Spleen (tissue), 11 donors: ENCODE results near the gene MYH7. TPM values are rescaled to one million over a fixed set of nuclear protein-coding genes. Genes with fewer than 3 reads are reported as not detected.

ENCODE experiments used
- DNase-seq: peaks from one replicate; pipeline ENCODE4 v3.0.0-alpha.2; 2020
- H3K27ac ChIP-seq, 8 donors: fragments of 200-600 bp; sonication (generic) in 7 of 8; 1 replicate in 4 of 8; 2 replicates in 4 of 8; pipeline versions ENCODE4 v1.5.0 to v1.8.0; 2016 to 2021; ENCODE audit warnings: inconsistent platforms in 4 of 8, mild to moderate bottlenecking in 4 of 8, moderate library complexity in 1 of 8
- H3K27me3 ChIP-seq, 7 donors: fragments of 200-600 bp; sonication (generic) in 6 of 7; replicated peaks in 1 of 7; 1 replicate in 4 of 7; 2 replicates in 3 of 7; pipeline versions ENCODE4 v1.5.0 to v1.8.0; 2016 to 2021; ENCODE audit warnings: inconsistent platforms in 3 of 7, mild to moderate bottlenecking in 1 of 7
- H3K36me3 ChIP-seq, 6 donors: fragments of 200-600 bp; sonication (generic) in 5 of 6; 1 replicate in 4 of 6; 2 replicates in 2 of 6; pipeline versions ENCODE4 v1.5.0 to v1.8.0; 2016 to 2021; ENCODE audit warnings: inconsistent platforms in 2 of 6
- H3K4me1 ChIP-seq, 6 donors: fragments of 200-600 bp; sonication (generic) in 5 of 6; 1 replicate in 3 of 6; 2 replicates in 3 of 6; pipeline versions ENCODE4 v1.5.0 to v1.8.0; 2016 to 2021; ENCODE audit warnings: inconsistent platforms in 3 of 6
- H3K4me3 ChIP-seq, 8 donors: fragments of 200-600 bp; sonication (generic) in 7 of 8; 1 replicate in 4 of 8; 2 replicates in 4 of 8; pipeline versions ENCODE4 v1.5.0 to v1.8.0; 2016 to 2021; ENCODE audit warnings: inconsistent platforms in 4 of 8, mild to moderate bottlenecking in 4 of 8, moderate library complexity in 2 of 8
- H3K9me3 ChIP-seq, 8 donors: fragments of 200-600 bp; sonication (generic) in 7 of 8; 1 replicate in 4 of 8; 2 replicates in 4 of 8; pipeline versions ENCODE4 v1.5.0 to v1.8.0; 2016 to 2021; ENCODE audit warnings: inconsistent platforms in 4 of 8
- CTCF ChIP-seq, 11 experiments: fragments of 200-600 bp in 7 of 11; fragments of 450-650 bp in 4 of 11; sonication (generic) in 4 of 11; IDR thresholded peaks in 8 of 11; conservative IDR thresholded peaks in 3 of 11; 1 replicate in 7 of 11; 2 replicates in 4 of 11; pipeline versions ENCODE4 v1.4.0 to v1.8.0; 2016 to 2021; ENCODE audit warnings: antibody characterized with exemption in 11 of 11, inconsistent platforms in 4 of 11, mild to moderate bottlenecking in 1 of 11
- POLR2A ChIP-seq, 3 donors: fragments of 450-650 bp; IDR thresholded peaks; one replicate each; pipeline ENCODE4 v1.5.1; 2017; ENCODE audit warnings: antibody characterized with exemption in 3 of 3, mild to moderate bottlenecking in 1 of 3
- POLR2AphosphoS5 ChIP-seq, 3 donors: sonication (generic); formaldehyde crosslinking; IDR thresholded peaks; one replicate each; pipeline ENCODE4 v1.5.1; 2017; ENCODE audit warnings: antibody characterized with exemption in 3 of 3
- WGBS, 5 donors: extraction: QIAGEN DNeasy Blood & Tissue Kit in 3 of 5; methylation state at CpG; one replicate each; pipeline versions ENCODE4 v1.1.5 to v1.1.7; 2013 to 2018; 5-methylcytosine and 5-hydroxymethylcytosine counted together
- intact Hi-C: fragments of 100-400 bp; cut with DNase I; formaldehyde crosslinking; loops from one replicate; pipeline ENCODE4 v1.15.0; 2023; ENCODE audit warnings: low total_unique reads
- polyA plus RNA-seq, 3 donors: library from polyadenylated mRNA; stranded (reverse); fragments of 200-250 nt; gene quantifications; one replicate each; pipeline ENCODE4 v1.2.1, GENCODE V29; 2013
- total RNA-seq, 7 donors: library from RNA; depleted of rRNA in 3 of 7; stranded (reverse); fragments of >200 nt in 3 of 7; fragmentation: NEBNext Ultra II Directional in 4 of 7; extraction: Animal tissue kit (Norgen Biotek cat#: 25700) in 4 of 7; gene quantifications; one replicate each; pipeline versions ENCODE4 v1.1.0 to v1.2.1, GENCODE V29; 2016 to 2021
- donor health status: healthy with polysubstance abuse.
- donor health status: DM: no; HTN: no; CAD: no; lungs with moderate emphysema.
- donor health status: DM: no; HTN: no; CAD: no.
- donor health status: Bipolar disorder and iron deficiency.
- donor health status: healthy.
- donor health status: DM: no; HTN: no; CAD: no.
- donor health status: DM: yes; HTN: yes; CAD: no.

The MYH7 gene
- total and polyA plus RNA-seq, 10 donors: 0.06 to 0.65 (median 0.11) TPM; not detected in 6

GRCh38 chr14:23416801-23417200 is 18.7 kb downstream of the MYH7 start:
- WGBS, 5 donors: 86 to 91% (median 88%) methylated on average over 11 of the region's 11 CpGs

GRCh38 chr14:23415821-23416778 is 19.4 kb downstream of the MYH7 start:
- no peak overlapping the region for H3K4me3 ChIP-seq
- no peaks in the 10 kb centered on the region for H3K4me1 ChIP-seq
- H3K9me3 ChIP-seq: no peaks in the 10 kb centered on the region
- WGBS, 5 donors: 76 to 85% (median 81%) methylated on average over 21 of the region's 21 CpGs
- H3K36me3 ChIP-seq: no peaks in the 10 kb centered on the region
- no peak for TF ChIP-seq POLR2A (IDR thresholded peaks at IDR 0.05)
- no peak for TF ChIP-seq POLR2AphosphoS5 (IDR thresholded peaks at IDR 0.05)
- no peak for TF ChIP-seq CTCF (IDR thresholded peaks at IDR 0.05 in 8 of 11, conservative IDR thresholded peaks at IDR 0.05 in 3 of 11)
- H3K27ac ChIP-seq: no peak overlapping the region
- peaks cover 0 to 38% (median 0%) of the 10 kb centered on the region in 7 donors for H3K27me3 ChIP-seq
- no peak for DNase-seq
- intact Hi-C loops: no loop called here

More at GRCh38 chr14:23416801-23417200, 18.7 kb downstream of the MYH7 start:
- Histone ChIP-seq H3K4me1 (no peaks in the 10 kb centered on the region), H3K9me3 (no peaks in the 10 kb centered on the region), H3K36me3 (no peaks in the 10 kb centered on the region), H3K4me3 (no peak overlapping the region), H3K27ac (no peak overlapping the region), H3K27me3 (peaks cover 0 to 36% (median 0%) of the 10 kb centered on the region in 7 donors)
- intact Hi-C loops: no loop called here
- no peak for TF ChIP-seq CTCF (IDR thresholded peaks at IDR 0.05 in 8 of 11, conservative IDR thresholded peaks at IDR 0.05 in 3 of 11)
- no peak for TF ChIP-seq POLR2AphosphoS5 (IDR thresholded peaks at IDR 0.05)
- no peak for TF ChIP-seq POLR2A (IDR thresholded peaks at IDR 0.05)
- DNase-seq: no peak

GRCh38 chr14:23414906-23415820 is 20.3 kb downstream of the MYH7 start:
- Histone ChIP-seq H3K36me3 (no peaks in the 10 kb centered on the region), H3K4me3 (no peak overlapping the region), H3K27ac (no peak overlapping the region), H3K27me3 (peaks cover 0 to 40% (median 0%) of the 10 kb centered on the region in 7 donors), H3K4me1 (no peaks in the 10 kb centered on the region), H3K9me3 (no peaks in the 10 kb centered on the region)
- 92 to 97% (median 94%) methylated on average over 32 to 39 of the region's 39 CpGs for WGBS, 5 donors
- DNase-seq: no peak
- intact Hi-C loops: no loop called here
- TF ChIP-seq CTCF (IDR thresholded peaks at IDR 0.05 in 8 of 11, conservative IDR thresholded peaks at IDR 0.05 in 3 of 11) (no peak), POLR2A (IDR thresholded peaks at IDR 0.05) (no peak), POLR2AphosphoS5 (IDR thresholded peaks at IDR 0.05) (no peak)
